SJCRH30 (cell line): ENCODE measurements around the gene CDCA3. TPM values are rescaled to one million over a fixed set of nuclear protein-coding genes. Genes with fewer than 3 reads are reported as not detected.

Experiments
- DNase-seq, 2 experiments: peaks; one replicate each; pipeline ENCODE4 v3.0.0-alpha.2; 2015 to 2020
- H3K27ac ChIP-seq: fragments of 250-450 bp; sonication (Bioruptor Pico); 2 replicates; pipeline ENCODE4 v1.5.1; 2020; ENCODE audit warnings: mild to moderate bottlenecking, moderate library complexity
- H3K27me3 ChIP-seq: fragments of 250-450 bp; sonication (Bioruptor Pico); 2 replicates; pipeline ENCODE4 v1.5.1; 2020; ENCODE audit warnings: mild to moderate bottlenecking, moderate library complexity
- H3K36me3 ChIP-seq: fragments of 250-450 bp; sonication (Bioruptor Pico); 2 replicates; pipeline ENCODE4 v1.5.1; 2020; ENCODE audit warnings: mild to moderate bottlenecking, moderate library complexity
- H3K4me1 ChIP-seq: fragments of 250-450 bp; sonication (Bioruptor Pico); 2 replicates; pipeline ENCODE4 v1.5.1; 2020; ENCODE audit warnings: mild to moderate bottlenecking, moderate library complexity
- H3K4me3 ChIP-seq: fragments of 250-450 bp; sonication (Bioruptor Pico); 2 replicates; pipeline ENCODE4 v1.5.1; 2020; ENCODE audit warnings: mild to moderate bottlenecking, moderate library complexity
- H3K9me3 ChIP-seq: fragments of 250-450 bp; sonication (Bioruptor Pico); replicated peaks from 2 replicates; pipeline ENCODE4 v1.5.1; 2020; ENCODE audit warnings: mild to moderate bottlenecking, moderate library complexity
- total RNA-seq: library from RNA; depleted of rRNA; stranded (reverse); fragments of >200 nt; shearing (Covaris generic); gene quantifications from 2 replicates; pipeline ENCODE4 v1.2.3, GENCODE V29; 2014

The CDCA3 gene
- total RNA-seq, 1 experiment from 2014 or later, result 96.8 TPM

DNA sequence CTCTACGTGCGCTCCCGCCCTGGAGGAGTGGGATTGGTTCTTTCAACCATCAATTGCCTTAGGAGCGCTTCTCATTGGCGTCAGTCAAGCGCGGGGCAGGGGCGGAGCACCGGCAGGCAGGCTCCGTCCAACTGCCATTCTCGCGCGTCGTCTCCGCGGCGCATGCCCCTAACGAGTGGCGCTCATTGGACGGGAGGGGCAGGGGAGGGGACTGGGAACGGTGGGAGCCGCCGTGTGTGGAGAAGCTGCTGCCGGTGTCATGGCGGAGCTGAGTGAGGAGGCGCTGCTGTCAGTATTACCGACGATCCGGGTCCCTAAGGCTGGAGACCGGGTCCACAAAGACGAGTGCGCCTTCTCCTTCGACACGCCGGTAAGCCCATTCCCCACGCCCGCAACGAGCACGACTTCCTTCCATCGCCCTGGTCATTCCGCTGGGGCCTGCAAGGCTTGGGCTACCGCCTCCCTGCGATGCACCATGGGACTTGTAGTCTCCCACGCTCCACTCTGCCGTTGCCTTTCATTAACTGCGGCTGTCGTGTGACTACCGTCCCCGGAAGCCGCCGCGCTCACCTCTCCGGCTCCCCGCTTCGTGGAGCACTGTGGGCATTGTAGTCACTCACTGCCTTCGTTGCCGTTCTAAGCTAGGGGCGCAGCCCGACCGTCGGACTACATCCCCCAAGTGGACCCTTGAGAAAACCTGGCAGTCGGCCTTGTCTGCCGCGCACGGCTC lies 1.0 kb upstream of the CDCA3 start, which contains the start of gene USP5:
USP5 (plus strand) TSS at position 230 of the 730 bp plus-strand sequence; CDS start at position 260, 30 bp downstream.
- Histone ChIP-seq H3K9me3 (no peaks in the 10 kb centered on the region), H3K4me3 (peak within 1 kb of the TSS; percentile 81), H3K36me3 (peaks cover 28% of the 10 kb centered on the region), H3K27me3 (no peaks in the 10 kb centered on the region), H3K27ac (peak within 1 kb of the TSS; percentile 97), H3K4me1 (peaks cover 8% of the 10 kb centered on the region)
- peak; percentile 99 for DNase-seq

DNA sequence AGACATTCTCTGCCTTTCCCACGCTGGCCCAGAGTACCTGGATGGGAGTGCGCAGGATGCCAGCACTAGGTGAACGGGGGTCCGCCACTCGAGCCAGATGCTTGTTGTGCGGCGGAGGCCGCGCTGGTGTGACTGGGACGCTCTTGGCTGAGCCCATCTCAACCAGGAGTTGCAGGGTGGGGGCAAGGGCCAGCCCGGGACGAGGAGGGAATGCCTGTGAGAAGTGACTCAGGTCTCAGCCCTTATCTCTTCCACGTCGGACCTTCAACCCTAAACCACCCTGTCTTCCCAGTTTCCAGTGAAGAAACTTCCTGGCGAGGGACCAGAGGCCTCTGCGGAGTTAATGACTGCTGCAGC lies 312 bp downstream of the CDCA3 start:
- Histone ChIP-seq H3K4me3 (peak overlapping the region; percentile 81), H3K27me3 (no peaks in the 10 kb centered on the region), H3K9me3 (no peaks in the 10 kb centered on the region), H3K4me1 (peaks cover 8% of the 10 kb centered on the region), H3K27ac (peak overlapping the region; percentile 97), H3K36me3 (peaks cover 31% of the 10 kb centered on the region)
- no peak for DNase-seq

DNA sequence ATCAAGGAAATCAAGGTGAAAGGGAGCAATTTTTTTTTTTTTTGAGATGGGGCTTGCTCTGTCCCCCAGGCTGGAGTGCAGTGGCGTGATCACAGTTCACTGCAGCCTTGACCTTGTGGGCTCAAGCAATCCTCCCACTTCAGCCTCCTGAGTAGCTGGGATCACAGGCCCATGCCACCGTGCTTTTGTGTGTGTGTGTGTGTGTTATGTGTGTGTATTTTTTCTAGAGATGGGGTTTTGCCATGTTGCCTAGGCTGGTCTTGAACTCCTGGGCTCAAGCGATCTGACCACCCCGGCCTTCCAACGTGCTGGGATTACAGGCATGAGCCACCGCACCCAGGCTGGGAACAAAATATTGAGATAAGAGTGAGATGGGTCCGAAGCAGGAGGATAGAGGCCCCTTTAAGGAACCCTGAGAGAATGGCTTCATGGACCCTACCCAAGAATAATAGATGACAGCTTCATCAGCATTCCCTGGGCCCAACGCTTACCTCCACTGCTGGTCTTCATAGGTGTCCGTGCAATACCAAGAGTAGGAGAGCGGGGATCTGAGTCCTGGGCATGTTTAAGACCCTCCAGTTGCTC lies 1.0 kb downstream of the CDCA3 start:
- Histone ChIP-seq H3K27me3 (no peaks in the 10 kb centered on the region), H3K27ac (no peak overlapping the region), H3K4me3 (peak overlapping the region; percentile 81), H3K4me1 (peaks cover 8% of the 10 kb centered on the region), H3K36me3 (peaks cover 31% of the 10 kb centered on the region), H3K9me3 (no peaks in the 10 kb centered on the region)
- no peak for DNase-seq

DNA sequence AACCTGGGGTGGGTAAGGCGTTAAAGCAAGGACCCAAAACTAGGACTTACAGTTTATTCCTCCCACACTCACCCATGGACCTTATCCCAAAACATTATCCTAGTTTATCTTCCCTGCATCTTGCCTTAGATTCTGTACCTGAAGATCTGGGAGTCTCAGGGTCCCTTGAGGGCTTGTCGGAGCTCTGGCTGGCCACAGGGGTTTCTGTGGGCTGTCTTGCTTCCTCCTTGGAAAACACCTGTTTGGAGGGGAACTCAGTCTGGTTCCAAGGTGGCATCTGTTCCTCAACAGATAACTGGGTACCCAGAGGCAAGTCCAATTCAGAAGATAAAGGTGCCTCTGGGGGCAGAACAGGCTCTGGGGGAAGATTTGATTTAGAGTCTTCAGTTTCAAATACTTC lies 1.7 kb downstream of the CDCA3 start:
- Histone ChIP-seq H3K4me1 (peaks cover 8% of the 10 kb centered on the region), H3K36me3 (peaks cover 37% of the 10 kb centered on the region), H3K27ac (no peak overlapping the region), H3K27me3 (no peaks in the 10 kb centered on the region), H3K4me3 (no peak overlapping the region), H3K9me3 (no peaks in the 10 kb centered on the region)
- no peak for DNase-seq

DNA sequence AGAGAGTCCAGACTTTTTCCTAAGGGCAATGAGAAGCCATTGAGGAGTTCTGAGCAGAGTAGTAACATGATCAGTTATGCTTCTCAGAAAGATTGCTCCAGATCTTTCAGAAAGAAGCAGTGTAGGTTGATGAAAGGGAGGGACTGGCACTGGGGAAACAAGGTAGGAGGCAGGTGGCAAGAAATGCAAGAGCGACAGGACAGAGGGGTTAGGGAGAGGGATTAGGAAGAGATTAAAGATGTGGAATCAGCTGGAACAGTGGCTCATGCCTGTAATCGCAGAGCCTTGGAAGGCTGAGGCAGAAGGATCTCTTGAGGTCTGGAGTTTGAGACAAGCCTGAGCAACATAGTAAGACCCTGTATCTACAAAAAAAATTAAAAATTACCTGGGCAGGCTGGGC lies 3.4 kb downstream of the CDCA3 start:
- H3K4me3 ChIP-seq, result no peak overlapping the region
- no peaks in the 10 kb centered on the region for H3K4me1 ChIP-seq
- peaks cover 41% of the 10 kb centered on the region for H3K36me3 ChIP-seq
- no peaks in the 10 kb centered on the region for H3K9me3 ChIP-seq
- DNase-seq, result no peak
- no peaks in the 10 kb centered on the region for H3K27me3 ChIP-seq
- no peak overlapping the region for H3K27ac ChIP-seq

DNA sequence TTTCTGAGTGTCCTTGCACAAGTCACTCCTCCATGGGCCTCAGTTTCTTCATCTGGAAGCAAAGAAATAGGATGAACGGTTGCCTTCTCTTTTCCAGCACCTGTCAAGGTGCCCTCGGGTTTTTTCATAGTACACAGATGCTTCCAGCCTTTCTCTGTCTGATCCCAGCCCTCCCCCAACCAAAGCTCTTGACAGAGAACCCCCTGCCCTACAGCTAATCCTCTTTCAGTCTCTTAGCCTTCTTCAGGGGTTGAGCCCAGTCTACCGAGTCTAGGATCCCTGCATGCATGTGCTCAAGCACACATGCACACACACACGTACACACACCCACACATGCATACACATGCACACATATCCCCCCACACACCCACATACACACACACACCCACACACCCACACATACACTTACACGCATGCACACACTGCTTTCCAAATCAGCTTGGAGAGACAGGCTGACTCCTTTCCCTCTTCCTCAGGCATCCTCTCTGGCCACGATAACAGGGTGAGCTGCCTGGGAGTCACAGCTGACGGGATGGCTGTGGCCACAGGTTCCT lies 4.7 kb downstream of the CDCA3 start:
- Histone ChIP-seq H3K4me3 (no peak overlapping the region), H3K27ac (no peak overlapping the region), H3K4me1 (peaks cover 2% of the 10 kb centered on the region), H3K9me3 (no peaks in the 10 kb centered on the region), H3K27me3 (no peaks in the 10 kb centered on the region), H3K36me3 (peaks cover 41% of the 10 kb centered on the region)
- no peak for DNase-seq

DNA sequence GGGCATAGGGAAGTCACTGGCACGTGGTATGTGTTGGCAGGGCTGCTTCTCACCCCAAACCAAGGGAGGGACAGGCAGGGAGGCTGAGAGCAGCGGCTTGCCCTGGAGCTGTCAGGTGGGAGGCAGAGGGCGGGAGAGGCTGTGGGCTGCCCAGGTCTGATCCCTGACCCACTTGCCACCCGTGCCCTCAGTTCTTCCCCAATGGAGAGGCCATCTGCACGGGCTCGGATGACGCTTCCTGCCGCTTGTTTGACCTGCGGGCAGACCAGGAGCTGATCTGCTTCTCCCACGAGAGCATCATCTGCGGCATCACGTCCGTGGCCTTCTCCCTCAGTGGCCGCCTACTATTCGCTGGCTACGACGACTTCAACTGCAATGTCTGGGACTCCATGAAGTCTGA lies 5.7 kb downstream of the CDCA3 start:
- no peaks in the 10 kb centered on the region for H3K9me3 ChIP-seq
- peaks cover 9% of the 10 kb centered on the region for H3K4me1 ChIP-seq
- H3K4me3 ChIP-seq, result no peak overlapping the region
- DNase-seq, result no peak
- H3K27ac ChIP-seq, result no peak overlapping the region
- peaks cover 41% of the 10 kb centered on the region for H3K36me3 ChIP-seq
- no peaks in the 10 kb centered on the region for H3K27me3 ChIP-seq

DNA sequence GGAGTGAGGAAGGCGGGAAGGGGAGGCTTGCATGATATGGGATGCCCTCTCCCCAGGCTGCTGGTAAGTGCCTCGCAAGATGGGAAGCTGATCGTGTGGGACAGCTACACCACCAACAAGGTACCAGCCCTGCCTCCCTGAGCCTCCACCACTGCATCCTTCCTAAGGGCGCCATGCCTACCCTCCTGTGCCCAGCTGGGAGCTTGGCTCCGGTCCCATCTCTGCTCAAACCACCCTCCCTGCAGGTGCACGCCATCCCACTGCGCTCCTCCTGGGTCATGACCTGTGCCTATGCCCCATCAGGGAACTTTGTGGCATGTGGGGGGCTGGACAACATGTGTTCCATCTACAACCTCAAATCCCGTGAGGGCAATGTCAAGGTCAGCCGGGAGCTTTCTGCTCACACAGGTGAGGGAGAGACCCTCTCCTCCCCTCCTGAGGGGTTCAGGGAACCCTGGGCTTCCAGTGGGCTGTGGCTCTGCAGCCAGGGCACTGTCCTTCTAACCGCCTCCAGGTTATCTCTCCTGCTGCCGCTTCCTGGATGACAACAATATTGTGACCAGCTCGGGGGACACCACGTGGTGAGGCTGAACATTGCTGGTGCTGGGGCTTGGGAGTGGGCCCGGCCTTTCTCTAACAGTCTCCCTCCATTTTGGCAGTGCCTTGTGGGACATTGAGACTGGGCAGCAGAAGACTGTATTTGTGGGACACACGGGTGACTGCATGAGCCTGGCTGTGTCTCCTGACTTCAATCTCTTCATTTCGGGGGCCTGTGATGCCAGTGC lies 7.8 kb downstream of the CDCA3 start:
- H3K36me3 ChIP-seq, result peaks cover 32% of the 10 kb centered on the region
- H3K27ac ChIP-seq, result no peak overlapping the region
- peaks cover 22% of the 10 kb centered on the region for H3K4me1 ChIP-seq
- DNase-seq, result no peak
- H3K27me3 ChIP-seq, result no peaks in the 10 kb centered on the region
- H3K4me3 ChIP-seq, result no peak overlapping the region
- no peaks in the 10 kb centered on the region for H3K9me3 ChIP-seq

DNA sequence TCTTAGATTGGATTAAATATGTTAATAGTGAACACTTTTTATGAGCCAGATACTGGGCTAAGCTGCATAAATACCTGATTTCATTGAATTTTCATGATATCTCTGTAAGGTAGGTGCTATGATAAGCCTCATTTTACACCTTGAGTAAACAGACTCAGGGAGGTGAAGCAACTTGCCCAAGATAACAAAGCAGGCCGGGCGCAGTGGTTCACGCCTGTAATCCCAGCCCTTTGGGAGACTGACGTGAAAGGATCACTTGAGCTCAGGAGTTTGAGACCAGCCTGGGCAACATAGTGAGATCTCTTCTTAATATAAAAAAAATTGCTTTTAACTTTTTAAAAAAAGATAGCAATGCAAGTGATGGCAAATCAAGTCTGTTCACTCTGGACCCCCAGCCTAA lies 9.0 kb downstream of the CDCA3 start:
- peaks cover 28% of the 10 kb centered on the region for H3K36me3 ChIP-seq
- H3K27me3 ChIP-seq, result no peaks in the 10 kb centered on the region
- peaks cover 22% of the 10 kb centered on the region for H3K4me1 ChIP-seq
- no peak overlapping the region for H3K4me3 ChIP-seq
- DNase-seq, result no peak
- no peak overlapping the region for H3K27ac ChIP-seq
- no peaks in the 10 kb centered on the region for H3K9me3 ChIP-seq

DNA sequence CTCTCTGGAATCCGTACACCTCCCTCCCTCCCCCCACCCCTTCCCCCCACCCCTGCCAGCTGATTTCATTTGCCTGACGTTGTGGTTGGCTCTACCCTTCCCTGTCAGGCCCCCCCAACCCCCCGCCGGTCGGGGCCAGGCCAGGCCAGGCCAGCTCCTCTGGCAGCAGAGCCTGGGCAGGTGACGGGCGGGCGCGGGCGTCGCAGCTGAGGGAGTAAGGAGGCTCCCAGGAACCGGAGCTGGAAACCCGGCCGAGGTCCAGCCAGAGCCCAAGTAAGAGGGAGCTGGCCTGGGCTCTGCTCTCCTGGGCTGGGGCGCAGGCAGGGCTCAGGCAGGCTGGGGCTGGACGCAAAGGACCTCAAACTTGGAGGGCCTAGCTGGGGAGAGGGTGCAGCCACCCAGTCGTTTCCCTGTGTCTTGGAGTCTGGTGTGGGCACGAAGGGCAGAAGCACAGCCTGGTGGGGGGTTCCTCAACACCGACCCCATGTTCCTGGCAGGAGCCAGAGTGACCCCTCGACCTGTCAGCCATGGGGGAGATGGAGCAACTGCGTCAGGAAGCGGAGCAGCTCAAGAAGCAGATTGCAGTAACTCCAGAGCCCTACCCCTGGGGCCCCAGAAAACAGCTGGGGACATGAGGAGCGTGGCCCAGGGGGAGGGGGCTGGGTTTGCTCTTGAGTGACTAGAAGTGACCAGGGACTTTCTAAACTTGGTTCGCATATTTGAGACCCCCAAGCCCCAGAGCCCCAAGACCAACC lies 10.1 kb downstream of the CDCA3 start, which contains the start of gene GNB3:
GNB3 (plus strand) TSS at position 165 of the 755 bp plus-strand sequence; CDS start at position 528, 363 bp downstream.
- Histone ChIP-seq H3K27ac (peak within 1 kb of the TSS; percentile 83), H3K27me3 (no peaks in the 10 kb centered on the region), H3K36me3 (peaks cover 21% of the 10 kb centered on the region), H3K4me3 (no peak within 1 kb of the TSS), H3K9me3 (no peaks in the 10 kb centered on the region), H3K4me1 (peaks cover 22% of the 10 kb centered on the region)
- DNase-seq, result peak; percentile 30 to 47

DNA sequence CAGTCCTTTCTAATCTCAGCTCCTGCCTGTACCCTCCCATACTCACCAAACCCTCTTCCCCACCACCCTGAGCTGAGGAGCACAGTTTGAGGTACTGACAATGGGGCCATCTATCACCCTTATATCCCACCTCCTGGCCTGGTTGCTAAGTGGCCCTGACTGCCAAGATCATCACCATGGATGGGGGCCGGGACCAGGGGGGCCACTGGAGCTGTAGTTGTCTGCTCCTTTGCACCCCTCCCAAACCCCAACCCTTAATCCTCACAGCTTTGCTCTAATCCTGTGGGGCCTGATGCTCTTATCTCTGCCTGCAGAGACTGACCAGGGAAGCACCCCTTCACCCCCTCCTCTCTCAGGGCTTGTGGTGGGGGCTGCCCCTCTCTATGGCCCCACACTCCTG lies 10.8 kb downstream of the CDCA3 start:
- Histone ChIP-seq H3K27me3 (no peaks in the 10 kb centered on the region), H3K27ac (peak overlapping the region; percentile 83), H3K4me1 (peaks cover 22% of the 10 kb centered on the region), H3K9me3 (no peaks in the 10 kb centered on the region), H3K4me3 (no peak overlapping the region), H3K36me3 (peaks cover 24% of the 10 kb centered on the region)
- DNase-seq, result peak; percentile 48 to 78

DNA sequence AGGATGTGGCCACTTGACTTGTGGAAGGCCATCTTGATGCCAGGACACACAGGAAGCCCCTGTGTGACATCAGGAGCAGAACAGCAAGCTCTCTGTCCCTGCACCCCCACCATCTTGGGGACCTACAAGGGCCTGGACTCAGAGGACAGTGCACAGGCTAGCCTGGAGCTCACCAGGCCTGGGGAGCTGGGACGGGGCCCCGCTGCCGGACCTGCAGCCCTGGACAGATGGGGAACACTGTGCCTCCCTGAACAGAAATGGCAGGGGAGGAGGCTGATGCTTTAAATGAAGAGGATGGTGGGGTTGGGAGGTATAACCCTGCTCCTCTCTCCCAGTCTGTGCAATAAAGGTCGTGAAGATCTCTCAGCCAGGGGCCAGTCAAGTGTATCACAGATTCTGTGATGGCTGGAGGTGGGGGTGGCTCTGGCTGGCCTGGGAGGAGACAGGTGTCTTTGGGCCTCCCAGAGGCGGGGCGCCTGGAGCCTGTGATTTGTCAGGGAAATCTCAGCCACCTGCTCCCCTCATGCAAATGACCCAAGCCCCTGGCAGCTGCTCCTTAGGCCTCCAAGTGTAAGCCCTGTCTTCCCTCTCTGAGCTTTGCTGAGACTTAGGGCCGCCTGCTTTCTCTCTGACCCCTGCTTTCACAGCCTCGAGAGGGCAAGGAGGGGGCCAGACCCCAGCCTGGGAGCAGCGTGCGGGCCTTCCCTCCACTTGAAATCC lies 11.4 kb downstream of the CDCA3 start:
- no peaks in the 10 kb centered on the region for H3K27me3 ChIP-seq
- DNase-seq, result peak; percentile 93 to 95
- no peaks in the 10 kb centered on the region for H3K9me3 ChIP-seq
- H3K36me3 ChIP-seq, result peaks cover 20% of the 10 kb centered on the region
- H3K4me3 ChIP-seq, result no peak overlapping the region
- H3K27ac ChIP-seq, result peak overlapping the region; percentile 83
- H3K4me1 ChIP-seq, result peaks cover 22% of the 10 kb centered on the region

DNA sequence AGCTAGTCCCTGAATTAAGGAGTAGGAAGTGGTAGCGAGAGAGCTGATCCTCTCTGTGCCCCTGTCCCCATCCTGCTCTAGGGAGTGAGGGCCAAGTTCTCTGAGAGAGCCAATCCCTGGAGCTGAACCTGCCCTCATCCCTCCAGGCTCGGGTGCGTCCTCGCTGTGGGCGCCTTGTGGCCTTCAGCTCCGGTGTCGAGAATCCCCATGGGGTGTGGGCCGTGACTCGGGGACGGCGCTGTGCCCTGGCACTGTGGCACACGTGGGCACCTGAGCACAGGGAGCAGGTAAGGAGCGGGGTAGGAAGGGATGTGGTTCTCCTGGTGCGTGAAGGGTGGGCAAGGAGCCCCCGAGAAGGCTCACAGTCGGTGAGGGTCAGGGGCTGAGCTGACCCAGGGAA lies 12.2 kb downstream of the CDCA3 start:
- Histone ChIP-seq H3K36me3 (peaks cover 20% of the 10 kb centered on the region), H3K4me1 (peaks cover 22% of the 10 kb centered on the region), H3K27ac (no peak overlapping the region), H3K4me3 (no peak overlapping the region), H3K9me3 (no peaks in the 10 kb centered on the region), H3K27me3 (no peaks in the 10 kb centered on the region)
- no peak for DNase-seq
